HFFc6 (cell line): ENCODE results near the gene WDR11. TPM values are rescaled to one million over a fixed set of nuclear protein-coding genes. Genes with fewer than 3 reads are reported as not detected.

Experiments used
- DNase-seq: peaks from one replicate; pipeline ENCODE4 v3.0.0-alpha.2; 2018
- H3K27ac Mint-ChIP-seq: 2 replicates; pipeline ENCODE4 v1.8.0; 2020; ENCODE audit warnings: mild to moderate bottlenecking, mixed read lengths
- H3K27me3 Mint-ChIP-seq: 2 replicates; pipeline ENCODE4 v1.8.0; 2021; ENCODE audit warnings: mild to moderate bottlenecking, moderate library complexity, mixed read lengths; ENCODE audit not compliant: insufficient read depth
- H3K36me3 Mint-ChIP-seq: 2 replicates; pipeline ENCODE4 v1.8.0; 2021; ENCODE audit warnings: low read depth, mixed read lengths
- H3K4me1 Mint-ChIP-seq: 2 replicates; pipeline ENCODE4 v1.8.0; 2020; ENCODE audit warnings: low read depth, mixed read lengths
- H3K4me3 Mint-ChIP-seq: 2 replicates; pipeline ENCODE4 v1.8.0; 2020; ENCODE audit warnings: mild to moderate bottlenecking, moderate library complexity, mixed read lengths
- H3K9me3 Mint-ChIP-seq: 2 replicates; pipeline ENCODE4 v1.8.0; 2020; ENCODE audit warnings: mild to moderate bottlenecking, mixed read lengths
- total RNA-seq, 6 experiments: library from RNA; stranded (reverse); fragmentation: NEBNext Ultra II Directional; extraction: Animal tissue kit (Norgen Biotek cat#: 25700); gene quantifications; 2 replicates in 1 of 6; 3 replicates in 5 of 6; pipeline ENCODE4 v1.2.3, GENCODE V29; 2021
- TF ChIP-seq, protein P1 (sequence below): fragments of 200-600 bp; sonication (generic); IDR thresholded peaks from 2 replicates; pipeline ENCODE4 v1.5.0; 2021; ENCODE audit warnings: antibody characterized with exemption, mild to moderate bottlenecking

WDR11 gene
- total RNA-seq, 6 experiments from 2014 or later = 34.5 to 47.2 (median 38.0) TPM

DNA sequence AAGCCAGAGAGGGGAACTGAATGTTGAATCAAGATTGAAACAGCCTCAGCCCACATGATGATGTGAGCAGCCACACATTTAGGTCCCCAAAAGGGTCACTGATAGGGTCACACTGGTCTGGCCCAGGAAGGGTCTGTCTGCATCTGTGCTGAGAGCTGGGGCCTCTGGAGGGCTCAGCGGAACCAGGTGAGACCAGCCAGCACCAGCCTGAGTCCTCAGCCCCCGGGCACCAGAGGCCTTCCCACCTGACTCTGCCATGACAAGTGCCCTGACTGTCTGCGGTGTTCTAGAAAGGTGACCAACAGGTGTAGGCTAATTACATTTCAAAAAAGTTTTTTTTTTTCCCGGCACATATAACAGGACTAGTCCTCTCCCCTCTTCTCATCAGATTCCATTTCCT is 76.2 kb downstream of the WDR11 start:
- DNase-seq = no peak
- no peak overlapping the region for H3K27ac Mint-ChIP-seq
- H3K27me3 Mint-ChIP-seq = peaks cover 10% of the 10 kb centered on the region
- no peaks in the 10 kb centered on the region for H3K9me3 Mint-ChIP-seq
- H3K4me1 Mint-ChIP-seq = no peaks in the 10 kb centered on the region
- H3K4me3 Mint-ChIP-seq = no peak overlapping the region
- TF ChIP-seq, protein P1, sequence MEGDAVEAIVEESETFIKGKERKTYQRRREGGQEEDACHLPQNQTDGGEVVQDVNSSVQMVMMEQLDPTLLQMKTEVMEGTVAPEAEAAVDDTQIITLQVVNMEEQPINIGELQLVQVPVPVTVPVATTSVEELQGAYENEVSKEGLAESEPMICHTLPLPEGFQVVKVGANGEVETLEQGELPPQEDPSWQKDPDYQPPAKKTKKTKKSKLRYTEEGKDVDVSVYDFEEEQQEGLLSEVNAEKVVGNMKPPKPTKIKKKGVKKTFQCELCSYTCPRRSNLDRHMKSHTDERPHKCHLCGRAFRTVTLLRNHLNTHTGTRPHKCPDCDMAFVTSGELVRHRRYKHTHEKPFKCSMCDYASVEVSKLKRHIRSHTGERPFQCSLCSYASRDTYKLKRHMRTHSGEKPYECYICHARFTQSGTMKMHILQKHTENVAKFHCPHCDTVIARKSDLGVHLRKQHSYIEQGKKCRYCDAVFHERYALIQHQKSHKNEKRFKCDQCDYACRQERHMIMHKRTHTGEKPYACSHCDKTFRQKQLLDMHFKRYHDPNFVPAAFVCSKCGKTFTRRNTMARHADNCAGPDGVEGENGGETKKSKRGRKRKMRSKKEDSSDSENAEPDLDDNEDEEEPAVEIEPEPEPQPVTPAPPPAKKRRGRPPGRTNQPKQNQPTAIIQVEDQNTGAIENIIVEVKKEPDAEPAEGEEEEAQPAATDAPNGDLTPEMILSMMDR = no peak
- no peaks in the 10 kb centered on the region for H3K36me3 Mint-ChIP-seq

DNA sequence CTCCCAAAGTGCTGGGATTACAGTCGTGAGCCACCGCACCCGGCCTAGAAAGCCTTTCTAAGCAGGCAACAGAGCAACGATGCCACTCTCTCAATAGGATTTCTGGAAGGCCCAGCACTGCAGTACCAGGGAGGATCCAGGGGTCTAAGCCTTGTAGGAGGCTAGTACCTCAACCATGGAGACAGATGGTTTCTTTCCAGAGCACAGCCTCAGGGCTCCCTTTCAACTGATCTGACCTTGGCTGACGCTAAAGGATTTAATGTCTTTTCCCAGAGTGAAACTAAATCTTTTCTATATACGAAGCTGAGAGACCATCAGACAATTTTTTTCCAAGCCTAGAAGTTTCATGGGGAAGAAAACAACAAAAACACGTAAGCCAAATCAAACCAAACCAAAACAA is 78.0 kb downstream of the WDR11 start:
- Mint-ChIP-seq H3K4me3 (no peak overlapping the region), H3K27ac (no peak overlapping the region), H3K9me3 (no peaks in the 10 kb centered on the region), H3K36me3 (no peaks in the 10 kb centered on the region), H3K4me1 (no peaks in the 10 kb centered on the region), H3K27me3 (peaks cover 10% of the 10 kb centered on the region)
- TF ChIP-seq, protein P1 = no peak
- no peak for DNase-seq

DNA sequence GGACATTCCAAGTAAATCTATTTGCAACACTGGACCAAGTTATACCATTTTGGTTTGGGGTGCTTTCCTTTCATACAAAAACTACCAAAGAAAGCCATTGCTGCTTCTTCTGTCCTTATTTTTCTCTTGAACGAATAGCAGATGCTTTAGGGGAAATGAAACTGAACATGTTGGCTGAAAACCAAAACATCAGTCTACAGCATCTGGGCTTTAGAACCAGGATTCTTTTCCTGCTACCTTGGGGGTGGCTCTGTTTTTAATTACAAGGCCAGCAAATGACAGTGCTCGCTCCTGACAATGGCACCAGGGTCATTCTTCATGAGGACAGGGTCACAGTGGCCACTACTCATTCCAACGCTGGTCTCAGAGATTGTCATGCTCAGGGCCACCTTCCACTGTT is 80.3 kb downstream of the WDR11 start:
- no peaks in the 10 kb centered on the region for H3K9me3 Mint-ChIP-seq
- H3K27ac Mint-ChIP-seq = no peak overlapping the region
- H3K4me3 Mint-ChIP-seq = no peak overlapping the region
- TF ChIP-seq, protein P1 = no peak
- H3K36me3 Mint-ChIP-seq = no peaks in the 10 kb centered on the region
- peaks cover 13% of the 10 kb centered on the region for H3K27me3 Mint-ChIP-seq
- no peaks in the 10 kb centered on the region for H3K4me1 Mint-ChIP-seq
- DNase-seq = no peak

DNA sequence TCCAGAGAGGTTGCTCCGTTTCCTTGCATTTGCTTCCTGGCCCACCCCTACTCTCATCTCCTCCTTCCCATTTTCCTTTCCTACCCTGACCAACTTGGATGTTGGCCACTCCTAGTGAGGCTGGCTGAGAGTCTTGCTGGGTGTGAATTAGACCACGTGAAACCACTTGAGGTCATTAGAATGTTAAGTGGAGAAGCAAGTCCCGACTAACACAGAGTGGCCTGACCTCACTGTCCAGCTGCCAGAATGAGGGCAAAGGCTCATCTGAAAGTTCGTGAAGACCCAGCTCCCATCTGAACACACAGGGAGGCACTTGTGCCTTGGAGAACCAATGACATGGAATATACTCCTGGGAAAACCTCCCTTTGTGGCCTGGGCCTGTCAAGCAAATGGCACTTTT is 80.8 kb downstream of the WDR11 start:
- Mint-ChIP-seq H3K36me3 (no peaks in the 10 kb centered on the region), H3K27ac (no peak overlapping the region), H3K9me3 (no peaks in the 10 kb centered on the region), H3K4me1 (no peaks in the 10 kb centered on the region), H3K4me3 (no peak overlapping the region), H3K27me3 (peaks cover 10% of the 10 kb centered on the region)
- no peak for DNase-seq
- TF ChIP-seq, protein P1 = no peak

DNA sequence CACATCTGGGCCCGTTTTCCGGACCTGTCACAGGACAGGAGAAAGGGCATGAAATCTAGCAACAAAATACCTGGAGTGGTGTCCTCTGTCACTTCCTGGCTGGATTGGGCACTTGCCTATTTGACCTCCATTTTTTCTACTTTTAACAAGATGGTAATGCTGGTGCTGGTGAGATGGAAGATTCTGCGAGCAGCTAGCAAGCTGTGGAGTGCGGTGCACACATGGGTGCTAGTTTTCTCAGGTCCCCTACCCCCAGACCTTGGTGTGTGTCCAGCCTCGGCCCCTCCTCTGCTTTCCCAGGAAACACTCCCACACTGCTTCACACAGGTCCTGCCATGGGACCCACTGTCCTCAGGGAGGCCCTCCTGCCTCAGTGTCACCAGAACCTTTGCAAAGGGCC is 87.7 kb downstream of the WDR11 start:
- Mint-ChIP-seq H3K9me3 (no peaks in the 10 kb centered on the region), H3K27me3 (peaks cover 12% of the 10 kb centered on the region), H3K36me3 (no peaks in the 10 kb centered on the region), H3K27ac (no peak overlapping the region), H3K4me3 (no peak overlapping the region), H3K4me1 (peaks cover 6% of the 10 kb centered on the region; the same call in 1 of the 2 replicates)
- DNase-seq = no peak
- TF ChIP-seq, protein P1 = no peak
